ENCODE measurements around the gene NUDT1. TPM values are rescaled to one million over a fixed set of nuclear protein-coding genes. Genes with fewer than 3 reads are reported as not detected.

Gene NUDT1
- total RNA-seq, 2 experiments from 2014 or later = 88.4 to 117 TPM

GRCh38 chr7:2253525-2254244, 11.7 kb downstream of the NUDT1 start:
- H3K27ac ChIP-seq (ENCODE audit: low read depth, low read length, poor library complexity, severe bottlenecking) = no peak overlapping the region
- no peak overlapping the region for H2AFZ ChIP-seq (ENCODE audit: low read length)
- no peak overlapping the region for H3K4me3 ChIP-seq (ENCODE audit: low read depth, low read length, poor library complexity, severe bottlenecking)
- ChIA-PET CTCF (ENCODE audit: unreplicated experiment) (no interaction called here), POLR2A (no interaction called here)
- BruUV-seq (replicated peaks) = no TSS peak
- no peaks in the 10 kb centered on the region for H4K20me1 ChIP-seq (ENCODE audit: insufficient read depth, low read length)
- intact Hi-C loops (cut with micrococcal nuclease; ENCODE audit: unreplicated experiment) = no loop called here
- H3K9me3 ChIP-seq (ENCODE audit: low read length) = no peaks in the 10 kb centered on the region
- TF ChIP-seq CTCF (conservative IDR thresholded peaks at IDR 0.05; ENCODE audit: low read length) (no peak), EZH2phosphoT487 (IDR thresholded peaks at IDR 0.05; ENCODE audit: borderline replicate concordance, low read depth, low read length) (no peak)
- H3K9me2 ChIP-seq (ENCODE audit: insufficient read depth, low read length) = no peaks in the 10 kb centered on the region
- H3K79me2 ChIP-seq (ENCODE audit: insufficient read depth, low read depth, low read length) = no peaks in the 10 kb centered on the region
- H3K4me2 ChIP-seq (ENCODE audit: low read length) = no peak overlapping the region
- H3K36me3 ChIP-seq (ENCODE audit: insufficient read depth, low read length) = peaks cover 32% of the 10 kb centered on the region; the same call in 1 of the 2 replicates
- DNase-seq (ENCODE audit: low spot score) = no peak
- peaks cover 4% of the 10 kb centered on the region for H3K4me1 ChIP-seq (ENCODE audit: insufficient read depth, low read length, poor library complexity, severe bottlenecking)

GRCh38 chr7:2254429-2255144, 12.6 kb downstream of the NUDT1 start:
- ChIA-PET POLR2A (no interaction called here), CTCF (ENCODE audit: unreplicated experiment) (no interaction called here)
- intact Hi-C loops (cut with micrococcal nuclease; ENCODE audit: unreplicated experiment) = no loop called here
- TF ChIP-seq CTCF (conservative IDR thresholded peaks at IDR 0.05; ENCODE audit: low read length) (no peak), EZH2phosphoT487 (IDR thresholded peaks at IDR 0.05; ENCODE audit: borderline replicate concordance, low read depth, low read length) (no peak)
- peaks cover 32% of the 10 kb centered on the region; the same call in 1 of the 2 replicates for H3K36me3 ChIP-seq (ENCODE audit: insufficient read depth, low read length)
- no peak overlapping the region for H3K27ac ChIP-seq (ENCODE audit: low read depth, low read length, poor library complexity, severe bottlenecking)
- no peaks in the 10 kb centered on the region for H3K79me2 ChIP-seq (ENCODE audit: insufficient read depth, low read depth, low read length)
- no peaks in the 10 kb centered on the region for H3K9me2 ChIP-seq (ENCODE audit: insufficient read depth, low read length)
- no peak overlapping the region for H3K4me3 ChIP-seq (ENCODE audit: low read depth, low read length, poor library complexity, severe bottlenecking)
- BruUV-seq (replicated peaks) = no TSS peak
- no peak overlapping the region for H3K4me2 ChIP-seq (ENCODE audit: low read length)
- H4K20me1 ChIP-seq (ENCODE audit: insufficient read depth, low read length) = no peaks in the 10 kb centered on the region
- no peaks in the 10 kb centered on the region for H3K9me3 ChIP-seq (ENCODE audit: low read length)
- no peak overlapping the region for H2AFZ ChIP-seq (ENCODE audit: low read length)
- peaks cover 13% of the 10 kb centered on the region for H3K4me1 ChIP-seq (ENCODE audit: insufficient read depth, low read length, poor library complexity, severe bottlenecking)
- DNase-seq (ENCODE audit: low spot score) = no peak
